SK-N-MC (cell line): ENCODE results near the gene ZDHHC24.

Source experiments
- EZH2 ChIP-seq: fragments of 200-600 bp; sonication (generic); IDR thresholded peaks from one replicate; pipeline ENCODE4 v1.6.1; 2017; ENCODE audit warnings: antibody characterized with exemption
- FOXP2 ChIP-seq: optimal IDR thresholded peaks from 2 replicates; pipeline ENCODE3; 2011; ENCODE audit warnings: mild to moderate bottlenecking, moderate library complexity; ENCODE audit not compliant: insufficient read depth; ENCODE audit errors: extremely low read length, control extremely low read depth
- POLR2AphosphoS5 ChIP-seq: IDR thresholded peaks from 2 replicates; pipeline ENCODE4 v1.6.1; 2012; ENCODE audit warnings: mild to moderate bottlenecking, low read depth, low read length, borderline replicate concordance

- TF ChIP-seq EZH2, result no peak
- TF ChIP-seq POLR2AphosphoS5, result no peak
- no peak for TF ChIP-seq FOXP2
Observed at GRCh38 chr11:66509131-66509561, 36.7 kb downstream of the ZDHHC24 start.
